Embryonic facial prominence (tissue), 1 donor: Measurements from ENCODE around the gene PKIG.
"Not testable (repeated sequence)": the region's sequence is repeated elsewhere in the genome, so short reads cannot be mapped to it uniquely, and the experiment has no call there.

ENCODE experiments used
- DNase-seq: peaks from one replicate; pipeline ENCODE4 v3.0.0-alpha.2; 2016; ENCODE audit errors: extremely low spot score

PKIG gene

GRCh38 chr20:44572551-44573500 is 9.6 kb upstream of the PKIG start:
- no peak for DNase-seq

DNA sequence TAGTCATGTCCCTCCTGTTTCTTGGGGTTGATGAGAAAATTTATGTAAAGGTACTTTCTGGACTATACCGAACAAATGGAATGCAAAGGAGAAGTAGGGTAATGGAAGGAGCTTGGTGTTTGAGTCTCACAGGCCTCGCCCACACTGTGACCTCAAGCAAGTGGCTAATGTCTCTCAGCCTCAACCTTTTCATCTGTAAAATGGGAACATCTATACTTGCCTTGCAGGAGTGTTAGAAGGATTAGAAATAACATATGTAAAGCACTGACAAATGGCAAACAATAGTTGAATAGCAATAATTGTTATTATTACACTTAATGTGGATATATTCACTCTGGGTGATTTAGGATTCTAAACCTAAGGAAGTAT is 8.9 kb upstream of the PKIG start:
- no peak for DNase-seq

DNA sequence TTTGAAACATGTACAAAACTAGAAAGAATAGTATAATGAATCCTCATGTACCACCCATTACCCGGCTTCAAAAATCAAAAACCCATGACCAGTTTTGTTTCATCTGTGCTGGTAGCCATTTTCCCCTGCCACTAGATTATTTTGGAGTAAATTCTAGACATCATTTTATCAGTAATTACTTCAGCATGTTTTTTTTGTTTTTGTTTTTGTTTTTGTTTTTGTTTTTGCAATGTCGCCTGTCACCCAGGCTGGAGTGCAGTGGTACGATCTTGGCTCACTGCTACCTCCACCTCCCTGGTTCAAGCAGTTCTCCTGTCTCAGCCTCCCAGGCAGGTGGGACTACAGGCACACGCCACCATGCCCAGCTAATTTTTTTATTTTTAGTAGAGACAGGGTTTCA is 8.0 kb upstream of the PKIG start:
- no peak for DNase-seq

GRCh38 chr20:44576297-44576696 is 6.1 kb upstream of the PKIG start:
- no peak for DNase-seq

DNA sequence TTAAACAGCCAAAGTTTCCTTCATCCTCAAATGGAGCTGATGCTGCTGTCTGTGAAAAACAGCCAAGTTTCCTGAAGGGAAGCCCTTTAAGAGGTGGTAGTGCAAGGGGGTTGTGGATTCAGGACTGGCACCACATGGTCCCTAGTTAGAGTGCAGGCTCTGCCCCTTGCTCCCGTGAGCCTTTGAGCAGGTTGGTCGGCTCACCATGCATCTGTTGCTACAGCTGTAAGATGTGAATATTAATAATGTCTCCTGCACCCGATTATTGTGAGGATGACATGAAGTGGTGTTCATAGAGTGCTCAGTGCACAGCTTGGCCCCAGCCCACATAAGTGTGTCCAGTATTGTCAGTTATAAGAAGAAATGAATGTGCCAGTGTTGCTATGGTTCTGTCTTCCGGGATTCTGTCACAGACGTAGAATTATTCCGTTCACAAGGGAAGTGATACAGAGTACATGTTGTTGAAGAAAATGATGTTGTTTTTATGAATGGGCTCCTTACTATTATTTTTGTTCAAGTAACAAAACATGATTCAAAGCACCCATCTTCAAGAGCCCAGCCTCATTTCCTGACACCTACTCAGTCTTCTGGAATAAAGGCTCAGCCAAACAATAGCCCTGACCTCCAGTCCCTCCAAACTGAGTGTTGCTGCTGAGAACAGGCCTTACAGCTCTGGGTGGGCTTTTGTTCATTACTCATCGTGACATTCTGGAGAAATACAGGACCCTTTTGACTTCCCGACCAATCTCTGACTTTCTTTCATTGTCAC is 2.9 kb upstream of the PKIG start:
- no peak for DNase-seq

- no peak for DNase-seq
These were observed 1.7 kb upstream of the PKIG start for GRCh38 chr20:44580581-44581268.

- no peak for DNase-seq
These were observed 864 bp upstream of the PKIG start for GRCh38 chr20:44581515-44581914.

DNA sequence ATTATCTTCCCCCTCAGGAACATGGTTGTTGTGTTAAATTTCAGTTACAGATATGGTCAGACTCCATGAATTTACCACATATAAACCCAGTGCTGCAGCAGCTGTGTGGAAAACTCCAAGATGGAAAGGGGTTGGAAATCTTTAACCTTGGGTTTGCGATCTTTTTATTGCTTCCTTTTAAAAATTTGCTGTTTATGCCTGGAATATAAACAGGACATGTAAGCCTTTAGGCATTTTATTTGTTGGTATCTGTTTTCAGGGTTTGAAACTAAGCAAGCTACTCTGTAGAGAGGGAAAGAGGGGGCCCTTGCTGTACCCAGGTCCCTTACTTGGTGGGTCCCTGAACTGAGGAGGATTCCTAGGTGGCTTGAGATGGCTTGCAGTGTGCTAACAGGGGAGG is 778 bp downstream of the PKIG start:
- no peak for DNase-seq

GRCh38 chr20:44584162-44584561 is 1.8 kb downstream of the PKIG start:
- no peak for DNase-seq

GRCh38 chr20:44585057-44585963 is 2.9 kb downstream of the PKIG start:
- DNase-seq: no peak

GRCh38 chr20:44586289-44586911 is 4.0 kb downstream of the PKIG start:
- DNase-seq: no peak

- no peak for DNase-seq
These were observed 4.9 kb downstream of the PKIG start for GRCh38 chr20:44587035-44587980.

DNA sequence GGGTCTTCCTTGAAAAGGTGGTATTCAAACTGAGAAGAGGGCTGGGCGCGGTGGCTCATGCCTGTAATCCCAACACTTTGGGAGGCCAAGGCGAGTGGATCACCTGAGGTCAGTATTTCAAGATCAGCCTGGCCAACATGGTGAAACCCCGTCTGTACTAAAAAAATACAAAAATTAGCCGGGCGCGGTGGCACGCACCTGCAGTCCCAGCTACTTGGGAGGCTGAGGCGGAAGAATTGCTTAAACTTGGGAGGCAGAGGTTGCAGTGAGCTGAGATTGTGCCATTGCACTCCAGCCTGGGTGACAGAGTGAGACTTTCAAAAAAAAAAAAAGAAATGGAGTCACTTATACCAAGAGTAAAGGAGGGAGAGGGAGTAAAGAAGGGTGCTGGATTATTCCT is 5.9 kb downstream of the PKIG start:
- DNase-seq: not testable (repeated sequence)

GRCh38 chr20:44589537-44589936 is 7.2 kb downstream of the PKIG start:
- DNase-seq: no peak

- DNase-seq: no peak
These were observed 8.8 kb downstream of the PKIG start for GRCh38 chr20:44590980-44591778.

- DNase-seq: no peak
These were observed 10.0 kb downstream of the PKIG start for GRCh38 chr20:44592366-44592765.

DNA sequence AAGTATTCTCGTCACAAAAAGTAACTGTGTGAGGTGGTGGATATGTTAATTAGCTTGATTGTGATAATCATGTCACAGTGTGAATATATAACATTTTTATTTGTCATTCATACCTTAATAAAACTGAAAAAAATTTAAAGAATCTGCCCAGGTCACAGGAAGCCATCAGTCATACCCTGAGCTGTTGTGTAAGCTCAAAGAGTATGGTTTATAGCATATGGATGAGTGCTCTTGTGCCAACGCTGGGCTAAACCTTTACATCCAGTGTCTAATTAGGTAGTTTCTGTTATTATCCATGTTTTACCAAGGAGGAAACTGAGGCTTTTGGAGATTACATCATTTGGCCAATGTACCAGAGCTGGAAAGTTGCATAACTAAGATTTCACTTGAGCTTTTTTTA is 11.4 kb downstream of the PKIG start:
- no peak for DNase-seq

- DNase-seq: no peak
These were observed 12.4 kb downstream of the PKIG start for GRCh38 chr20:44594730-44595129.

GRCh38 chr20:44596010-44596409 is 13.6 kb downstream of the PKIG start:
- no peak for DNase-seq
